HEK293 (cell line): ENCODE measurements around the gene ZNF747.

ENCODE experiments used
- MZF1 ChIP-seq: fragments of 450-650 bp; formaldehyde crosslinking; IDR thresholded peaks from 2 replicates; pipeline ENCODE4 v1.5.1; 2017; ENCODE audit warnings: missing biosample characterization, missing genetic modification characterization, borderline replicate concordance
- PATZ1 ChIP-seq: fragments of 450-650 bp; formaldehyde crosslinking; IDR thresholded peaks from 2 replicates; pipeline ENCODE4 v1.5.1; 2016; ENCODE audit warnings: missing biosample characterization, missing genetic modification characterization
- PBX3 ChIP-seq: sonication (generic); formaldehyde crosslinking; IDR thresholded peaks from 2 replicates; pipeline ENCODE4 v1.8.1; 2022; ENCODE audit warnings: mild to moderate bottlenecking, moderate library complexity, missing genetic modification reagents
- YY1 ChIP-seq: fragments of 450-650 bp; formaldehyde crosslinking; IDR thresholded peaks from 2 replicates; pipeline ENCODE4 v1.5.1; 2018; ENCODE audit warnings: missing biosample characterization, missing genetic modification characterization
- ZBTB21 ChIP-seq: fragments of 450-650 bp; formaldehyde crosslinking; IDR thresholded peaks from 2 replicates; pipeline ENCODE4 v1.5.1; 2017; ENCODE audit warnings: missing biosample characterization, missing genetic modification characterization
- ZFP3 ChIP-seq: fragments of 450-650 bp; formaldehyde crosslinking; IDR thresholded peaks from 2 replicates; pipeline ENCODE4 v1.5.1; 2016; ENCODE audit warnings: low read depth, missing biosample characterization, missing genetic modification characterization
- ZNF112 ChIP-seq: fragments of 450-650 bp; formaldehyde crosslinking; IDR thresholded peaks from 2 replicates; pipeline ENCODE4 v1.5.0; 2017; ENCODE audit warnings: missing biosample characterization, missing genetic modification characterization
- ZNF121 ChIP-seq: fragments of 450-650 bp; formaldehyde crosslinking; IDR thresholded peaks from 2 replicates; pipeline ENCODE4 v1.5.1; 2016; ENCODE audit warnings: missing biosample characterization, missing genetic modification characterization
- ZNF140 ChIP-seq: fragments of 450-650 bp; formaldehyde crosslinking; IDR thresholded peaks from 2 replicates; pipeline ENCODE4 v1.5.1; 2016; ENCODE audit warnings: missing biosample characterization, missing genetic modification characterization
- ZNF18 ChIP-seq: fragments of 450-650 bp; formaldehyde crosslinking; IDR thresholded peaks from 2 replicates; pipeline ENCODE4 v1.5.1; 2016; ENCODE audit warnings: missing biosample characterization, missing genetic modification characterization
- ZNF248 ChIP-seq: fragments of 450-650 bp; formaldehyde crosslinking; IDR thresholded peaks from 2 replicates; pipeline ENCODE4 v1.5.1; 2017; ENCODE audit warnings: missing biosample characterization, missing genetic modification characterization
- ZNF335 ChIP-seq: fragments of 450-650 bp; formaldehyde crosslinking; conservative IDR thresholded peaks from 2 replicates; pipeline ENCODE4 v1.5.1; 2016; ENCODE audit warnings: missing biosample characterization, missing genetic modification characterization
- ZNF366 ChIP-seq: fragments of 450-650 bp; formaldehyde crosslinking; conservative IDR thresholded peaks from 2 replicates; pipeline ENCODE4 v1.5.1; 2016; ENCODE audit warnings: missing biosample characterization, missing genetic modification characterization
- ZNF398 ChIP-seq: fragments of 450-650 bp; formaldehyde crosslinking; IDR thresholded peaks from 2 replicates; pipeline ENCODE4 v1.5.1; 2017; ENCODE audit warnings: missing biosample characterization, missing genetic modification characterization
- ZNF433 ChIP-seq: fragments of 450-650 bp; formaldehyde crosslinking; IDR thresholded peaks from 2 replicates; pipeline ENCODE4 v1.5.1; 2016; ENCODE audit warnings: missing biosample characterization, missing genetic modification characterization, low read depth
- ZNF518A ChIP-seq: fragments of 450-650 bp; formaldehyde crosslinking; conservative IDR thresholded peaks from 2 replicates; pipeline ENCODE4 v1.5.1; 2016; ENCODE audit warnings: low read depth, missing biosample characterization, missing genetic modification characterization
- ZNF530 ChIP-seq: fragments of 450-650 bp; formaldehyde crosslinking; IDR thresholded peaks from 2 replicates; pipeline ENCODE4 v1.5.1; 2016; ENCODE audit warnings: low read depth, missing biosample characterization, missing genetic modification characterization
- ZNF580 ChIP-seq: fragments of 450-650 bp; formaldehyde crosslinking; IDR thresholded peaks from 2 replicates; pipeline ENCODE4 v1.5.1; 2016; ENCODE audit warnings: missing biosample characterization, missing genetic modification characterization
- ZNF585B ChIP-seq: fragments of 450-650 bp; formaldehyde crosslinking; IDR thresholded peaks from 2 replicates; pipeline ENCODE4 v1.5.1; 2016; ENCODE audit warnings: missing biosample characterization, missing genetic modification characterization
- ZNF596 ChIP-seq: fragments of 450-650 bp; IDR thresholded peaks from 2 replicates; pipeline ENCODE4 v1.5.0; 2018; ENCODE audit warnings: missing biosample characterization, mild to moderate bottlenecking, missing genetic modification characterization, moderate library complexity
- ZNF660 ChIP-seq: fragments of 450-650 bp; IDR thresholded peaks from 2 replicates; pipeline ENCODE4 v1.5.1; 2018; ENCODE audit warnings: missing biosample characterization, mild to moderate bottlenecking, missing genetic modification characterization
- ZNF664 ChIP-seq: fragments of 450-650 bp; formaldehyde crosslinking; IDR thresholded peaks from 2 replicates; pipeline ENCODE4 v1.5.1; 2016; ENCODE audit warnings: missing biosample characterization, missing genetic modification characterization
- ZNF704 ChIP-seq: fragments of 450-650 bp; formaldehyde crosslinking; IDR thresholded peaks from 2 replicates; pipeline ENCODE4 v1.5.1; 2016; ENCODE audit warnings: missing biosample characterization, missing genetic modification characterization
- ZNF792 ChIP-seq: fragments of 450-650 bp; formaldehyde crosslinking; IDR thresholded peaks from 2 replicates; pipeline ENCODE4 v1.5.1; 2016; ENCODE audit warnings: missing biosample characterization, missing genetic modification characterization
- ZSCAN16 ChIP-seq: fragments of 450-650 bp; formaldehyde crosslinking; IDR thresholded peaks from 2 replicates; pipeline ENCODE4 v1.5.1; 2016; ENCODE audit warnings: missing biosample characterization, missing genetic modification characterization
- ZXDB ChIP-seq: fragments of 450-650 bp; formaldehyde crosslinking; IDR thresholded peaks from 2 replicates; pipeline ENCODE4 v1.5.1; 2016; ENCODE audit warnings: missing biosample characterization, missing genetic modification characterization

Gene ZNF747

GRCh38 chr16:30571445-30572322, 37.0 kb upstream of the ZNF747 start, which contains the start of gene ZNF688 (continued):
- TF ChIP-seq PBX3 (CRISPR knock-in tag) (no peak; the same call in 1 of the 2 replicates), MZF1 (tag by site-specific recombination) (no peak), ZNF580 (tag by site-specific recombination) (peak; percentile 100), ZNF664 (tag by site-specific recombination) (no peak), ZNF660 (tag by site-specific recombination) (peak; percentile 85), ZSCAN16 (tag by site-specific recombination) (0 out of 2 replicates have a peak, but pooled peaks have one; percentile 65), ZFP3 (tag by site-specific recombination) (no peak), PATZ1 (tag by site-specific recombination) (peak; percentile 90), ZNF704 (tag by site-specific recombination) (no peak), ZNF792 (tag by site-specific recombination) (no peak), ZNF366 (tag by site-specific recombination) (0 out of 2 replicates have a peak, but pooled peaks have one; percentile 48), ZNF112 (no peak), YY1 (tag by site-specific recombination) (peak; percentile 100), ZNF585B (tag by site-specific recombination) (no peak), ZNF335 (tag by site-specific recombination) (peak; percentile 99), ZNF121 (tag by site-specific recombination) (no peak), ZNF248 (tag by site-specific recombination) (no peak), ZNF518A (tag by site-specific recombination) (peak; percentile 79), ZNF140 (tag by site-specific recombination) (no peak), ZNF530 (no peak), ZXDB (peak; percentile 98), ZBTB21 (tag by site-specific recombination) (0 out of 2 replicates have a peak, but pooled peaks have one; percentile 4), ZNF596 (0 out of 2 replicates have a peak, but pooled peaks have one; percentile 41), ZNF433 (tag by site-specific recombination) (no peak), ZNF398 (tag by site-specific recombination) (no peak), ZNF18 (tag by site-specific recombination) (no peak)
